ENCODE measurements around the gene SLC35F1. TPM values are rescaled to one million over a fixed set of nuclear protein-coding genes. Genes with fewer than 3 reads are reported as not detected.

SLC35F1 gene
- total RNA-seq, 1 donor from 2014 or later = not detected

- Histone ChIP-seq H3K27ac (peak overlapping the region; percentile 74 to 79), H3K4me3 (no peak overlapping the region), H3K9me3 (no peaks in the 10 kb centered on the region), H3K4me1 (peaks cover 7 to 15% of the 10 kb centered on the region in 2 donors), H3K27me3 (no peaks in the 10 kb centered on the region), H3K36me3 (no peaks in the 10 kb centered on the region)
- intact Hi-C loops (cut with DNase I) = loop anchor here (5.0 kb wide), 3 partner anchors 35 to 60 kb away; no protein-coding TSS in a partner anchor
- TF ChIP-seq CTCF (IDR thresholded peaks at IDR 0.05) = no peak
- no peak for DNase-seq (ENCODE audit: low spot score in 2 of 2)
Observed at GRCh38 chr6:118327237-118327636, 420.2 kb downstream of the SLC35F1 start.

- Histone ChIP-seq H3K27me3 (no peaks in the 10 kb centered on the region), H3K27ac (no peak overlapping the region), H3K9me3 (no peaks in the 10 kb centered on the region), H3K4me3 (no peak overlapping the region), H3K36me3 (no peaks in the 10 kb centered on the region), H3K4me1 (no peaks in the 10 kb centered on the region)
- no peak for TF ChIP-seq CTCF (IDR thresholded peaks at IDR 0.05)
- intact Hi-C loops (cut with DNase I) = no loop called here
- DNase-seq (ENCODE audit: low spot score in 2 of 2) = no peak
Observed at GRCh38 chr6:118333772-118334171, 426.7 kb downstream of the SLC35F1 start.

- Histone ChIP-seq H3K27ac (no peak overlapping the region), H3K9me3 (no peaks in the 10 kb centered on the region), H3K36me3 (no peaks in the 10 kb centered on the region), H3K27me3 (no peaks in the 10 kb centered on the region), H3K4me3 (no peak overlapping the region), H3K4me1 (no peaks in the 10 kb centered on the region)
- no peak for DNase-seq (ENCODE audit: low spot score in 2 of 2)
- TF ChIP-seq CTCF (IDR thresholded peaks at IDR 0.05) = no peak
- intact Hi-C loops (cut with DNase I) = no loop called here
Observed at GRCh38 chr6:118334634-118335033, 427.6 kb downstream of the SLC35F1 start.

- Histone ChIP-seq H3K9me3 (no peaks in the 10 kb centered on the region), H3K27ac (no peak overlapping the region), H3K4me3 (no peak overlapping the region), H3K4me1 (no peaks in the 10 kb centered on the region), H3K27me3 (no peaks in the 10 kb centered on the region), H3K36me3 (no peaks in the 10 kb centered on the region)
- TF ChIP-seq CTCF (IDR thresholded peaks at IDR 0.05) = no peak
- DNase-seq (ENCODE audit: low spot score in 2 of 2) = no peak
- intact Hi-C loops (cut with DNase I) = no loop called here
Observed at GRCh38 chr6:118335325-118335816, 428.3 kb downstream of the SLC35F1 start.

- H3K27me3 ChIP-seq = no peaks in the 10 kb centered on the region
Observed at GRCh38 chr6:118344014-118344670, 437.1 kb downstream of the SLC35F1 start.

More at GRCh38 chr6:118344014-118344670, 437.1 kb downstream of the SLC35F1 start:
- no peaks in the 10 kb centered on the region for H3K36me3 ChIP-seq
- no peaks in the 10 kb centered on the region for H3K9me3 ChIP-seq
- TF ChIP-seq CTCF (IDR thresholded peaks at IDR 0.05) = no peak
- H3K27ac ChIP-seq = no peak overlapping the region
- no peaks in the 10 kb centered on the region for H3K4me1 ChIP-seq
- DNase-seq (ENCODE audit: low spot score in 2 of 2) = no peak
- intact Hi-C loops (cut with DNase I) = no loop called here
- H3K4me3 ChIP-seq = no peak overlapping the region
